HG03139 (cell line): ENCODE data around the gene MTMR11.

Experiments
- ATAC-seq: cut with Tn5 transposase; IDR thresholded peaks from one replicate; pipeline ENCODE4 v1.9.1; 2021; ENCODE audit not compliant: unreplicated experiment

Gene MTMR11

GRCh38 chr1:149936992-149937705, 470 bp upstream of the MTMR11 start:
- no peak for ATAC-seq

- no peak for ATAC-seq
Observed at GRCh38 chr1:149934356-149934755, 2.3 kb downstream of the MTMR11 start.

GRCh38 chr1:149933208-149933607, 3.5 kb downstream of the MTMR11 start:
- ATAC-seq, result no peak

- ATAC-seq, result no peak
Observed at GRCh38 chr1:149932474-149932873, 4.2 kb downstream of the MTMR11 start.

- no peak for ATAC-seq
Observed at GRCh38 chr1:149931212-149931790, 5.4 kb downstream of the MTMR11 start.

- no peak for ATAC-seq
Observed at GRCh38 chr1:149929856-149930255, 6.8 kb downstream of the MTMR11 start.

GRCh38 chr1:149928401-149928724, 8.3 kb downstream of the MTMR11 start:
- ATAC-seq, result no peak

- ATAC-seq, result peak; percentile 90
Observed at GRCh38 chr1:149927563-149928400, 8.9 kb downstream of the MTMR11 start, which contains the start of gene SF3B4. Gene SF3B4, minus strand, starts transcription at chr1:149927803. Its CDS starts 44 bp downstream, at chr1:149927759.

GRCh38 chr1:149927056-149927562, 9.6 kb downstream of the MTMR11 start:
- ATAC-seq, result no peak

- no peak for ATAC-seq
Observed at GRCh38 chr1:149926296-149926695, 10.4 kb downstream of the MTMR11 start.

- no peak for ATAC-seq
Observed at GRCh38 chr1:149925751-149926150, 10.9 kb downstream of the MTMR11 start.

- no peak for ATAC-seq
Observed at GRCh38 chr1:149925345-149925744, 11.3 kb downstream of the MTMR11 start.

- no peak for ATAC-seq
Observed at GRCh38 chr1:149923626-149924025, 13.1 kb downstream of the MTMR11 start.

- ATAC-seq, result no peak
Observed at GRCh38 chr1:149917571-149918144, 19.0 kb downstream of the MTMR11 start, which contains the start of gene SV2A. Gene SV2A, minus strand, starts transcription at chr1:149917844. Its CDS starts 4,004 bp downstream, at chr1:149913840.

- no peak for ATAC-seq
Observed at GRCh38 chr1:149916898-149917252, 19.8 kb downstream of the MTMR11 start.

GRCh38 chr1:149916193-149916897, 20.3 kb downstream of the MTMR11 start:
- no peak for ATAC-seq

- no peak for ATAC-seq
Observed at GRCh38 chr1:149915429-149916192, 21.1 kb downstream of the MTMR11 start.

GRCh38 chr1:149914545-149914944, 22.1 kb downstream of the MTMR11 start:
- ATAC-seq, result no peak

GRCh38 chr1:149906570-149907075, 30.1 kb downstream of the MTMR11 start:
- ATAC-seq, result no peak
